Adrenal gland (tissue), 12 donors: ENCODE data around the gene FHL3. TPM values are rescaled to one million over a fixed set of nuclear protein-coding genes. Genes with fewer than 3 reads are reported as not detected.
A peak's percentile ranks its signal among the peaks of the same experiment; 100 is the strongest.

ENCODE experiments used
- DNase-seq, 7 donors: peaks; one replicate each; pipeline ENCODE4 v3.0.0-alpha.2; 2019 to 2020
- H3K27ac ChIP-seq, 5 donors: fragments of 200-600 bp; sonication (generic) in 4 of 5; 1 replicate in 3 of 5; 2 replicates in 2 of 5; pipeline versions ENCODE4 v1.5.1 to v1.8.0; 2016 to 2020; ENCODE audit warnings: mild to moderate bottlenecking in 1 of 5
- H3K27me3 ChIP-seq: fragments of 200-600 bp; 2 replicates; pipeline ENCODE4 v1.8.0; 2021
- H3K36me3 ChIP-seq, 2 donors: fragments of 200-600 bp; replicated peaks in 1 of 2; 1 replicate in 1 of 2; 2 replicates in 1 of 2; pipeline versions ENCODE4 v1.5.1 to v1.8.0; 2018 to 2022
- H3K4me1 ChIP-seq, 2 donors: fragments of 200-600 bp; replicated peaks in 1 of 2; 1 replicate in 1 of 2; 2 replicates in 1 of 2; pipeline versions ENCODE4 v1.5.1 to v1.8.0; 2018 to 2021
- H3K4me3 ChIP-seq, 4 donors: fragments of 200-600 bp; sonication (generic) in 3 of 4; one replicate each; pipeline ENCODE4 v1.5.1; 2016 to 2018
- H3K9me3 ChIP-seq, 3 donors: fragments of 200-600 bp; sonication (generic) in 1 of 3; replicated peaks in 1 of 3; 1 replicate in 2 of 3; 2 replicates in 1 of 3; pipeline versions ENCODE4 v1.5.1 to v1.8.0; 2016 to 2021
- POLR2A ChIP-seq, 2 donors: fragments of 450-650 bp; IDR thresholded peaks; one replicate each; pipeline ENCODE4 v1.6.1; 2017; ENCODE audit warnings: antibody characterized with exemption in 2 of 2, mild to moderate bottlenecking in 2 of 2, moderate library complexity in 1 of 2
- WGBS, 4 donors: extraction: QIAGEN DNeasy Blood & Tissue Kit in 2 of 4; methylation state at CpG; one replicate each; pipeline versions ENCODE4 v1.1.5 to v1.1.7; 2013 to 2017; 5-methylcytosine and 5-hydroxymethylcytosine counted together
- intact Hi-C, 2 donors: fragments of 100-400 bp; cut with DNase I; formaldehyde crosslinking; loops; one replicate each; pipeline versions ENCODE4 v1.14.1 to v1.15.0; 2022 to 2023
- polyA plus RNA-seq, 3 donors: library from polyadenylated mRNA; stranded (reverse); fragments of 200-250 nt in 2 of 3; fragments of 350-450 nt in 1 of 3; fragmentation: Illumina TruSeq in 1 of 3; extraction: RNeasy Lipid Tissue Mini Kit (QIAGEN cat#74804) in 1 of 3; gene quantifications; one replicate each; pipeline ENCODE4 v1.2.3, GENCODE V29; 2013 to 2014
- total RNA-seq, 9 donors: library from RNA; depleted of rRNA in 4 of 9; stranded (reverse); fragments of >200 nt in 4 of 9; fragments of 120-200 nt in 1 of 9; fragmentation: NEBNext Ultra II Directional in 1 of 9; extraction: Animal tissue kit (Norgen Biotek cat#: 25700) in 1 of 9; gene quantifications; one replicate each; pipeline versions ENCODE4 v1.1.0 to v1.2.4, GENCODE V29; 2013 to 2023
- TF ChIP-seq, protein P1 (sequence below), 6 experiments: fragments of 450-650 bp in 4 of 6; fragments of 200-600 bp in 2 of 6; sonication (generic) in 1 of 6; IDR thresholded peaks; 1 replicate in 5 of 6; 2 replicates in 1 of 6; pipeline versions ENCODE4 v1.5.1 to v1.8.0; 2016 to 2021; ENCODE audit warnings: antibody characterized with exemption in 6 of 6, mild to moderate bottlenecking in 2 of 6, moderate library complexity in 1 of 6
- donor health status: healthy with polysubstance abuse.
- donor health status: Bipolar disorder and iron deficiency.
- donor health status: DM: yes; HTN: yes; CAD: no.
- donor health status: DM: no; HTN: no; CAD: no.
- donor health status: DM: no; HTN: no; CAD: no.
- donor health status: DM: yes; HTN: yes; CAD: no.

FHL3 gene
- total and polyA plus RNA-seq, 12 donors: 5.8 to 47.6 (median 23.2) TPM

DNA sequence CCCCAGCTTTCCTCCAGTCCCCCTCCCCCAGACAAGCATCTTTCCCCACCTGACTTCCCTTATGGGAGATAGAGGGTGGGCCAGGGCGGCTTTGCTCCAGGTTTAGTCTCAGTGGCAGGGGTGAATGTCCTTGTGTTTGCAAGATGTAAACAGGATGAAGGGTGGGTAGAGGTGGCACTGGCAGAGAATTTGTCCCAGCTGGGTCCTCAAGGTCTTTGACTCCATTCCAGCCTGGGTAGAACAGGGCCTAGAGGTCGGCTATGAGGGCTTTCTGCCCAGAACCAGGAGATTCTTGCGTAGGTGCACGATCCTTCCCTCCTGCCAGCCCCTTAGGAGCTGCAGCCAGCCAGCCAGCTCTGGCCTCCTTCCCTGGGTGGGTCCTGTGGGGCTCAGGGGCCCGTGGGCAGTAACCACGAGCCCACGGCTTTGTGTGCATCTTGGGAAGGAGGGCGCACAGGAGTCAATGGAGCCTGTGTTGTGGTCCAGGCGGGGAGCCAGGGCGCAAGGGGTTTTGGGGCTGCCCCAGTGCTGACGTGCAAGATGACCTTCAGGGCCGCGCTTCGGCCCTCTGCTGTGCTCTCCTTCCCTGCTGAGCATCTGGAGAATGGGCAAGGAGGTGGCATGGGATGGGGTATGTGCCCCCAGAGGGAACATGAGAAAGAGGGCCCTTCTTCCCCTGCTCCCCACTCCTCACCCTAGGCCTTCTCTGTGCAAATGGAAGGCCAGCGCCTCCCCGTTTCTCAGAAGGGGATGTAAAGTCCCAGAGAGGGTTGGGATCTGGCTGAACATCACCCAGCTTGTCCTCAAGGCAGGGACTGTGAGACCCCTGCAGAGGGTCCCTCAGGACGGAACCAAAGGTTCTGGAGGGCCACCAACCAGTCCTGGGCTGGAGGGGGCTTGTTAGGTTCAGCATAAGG, 25.5 kb upstream of the FHL3 start:
- H3K4me3 ChIP-seq: no peak overlapping the region
- WGBS, 4 donors: 43 to 73% (median 48%) methylated on average over 10 to 17 of the region's 17 CpGs
- TF ChIP-seq POLR2A (IDR thresholded peaks at IDR 0.05): peak in 1 of 2 donors; percentile 39
- TF ChIP-seq, protein P1, sequence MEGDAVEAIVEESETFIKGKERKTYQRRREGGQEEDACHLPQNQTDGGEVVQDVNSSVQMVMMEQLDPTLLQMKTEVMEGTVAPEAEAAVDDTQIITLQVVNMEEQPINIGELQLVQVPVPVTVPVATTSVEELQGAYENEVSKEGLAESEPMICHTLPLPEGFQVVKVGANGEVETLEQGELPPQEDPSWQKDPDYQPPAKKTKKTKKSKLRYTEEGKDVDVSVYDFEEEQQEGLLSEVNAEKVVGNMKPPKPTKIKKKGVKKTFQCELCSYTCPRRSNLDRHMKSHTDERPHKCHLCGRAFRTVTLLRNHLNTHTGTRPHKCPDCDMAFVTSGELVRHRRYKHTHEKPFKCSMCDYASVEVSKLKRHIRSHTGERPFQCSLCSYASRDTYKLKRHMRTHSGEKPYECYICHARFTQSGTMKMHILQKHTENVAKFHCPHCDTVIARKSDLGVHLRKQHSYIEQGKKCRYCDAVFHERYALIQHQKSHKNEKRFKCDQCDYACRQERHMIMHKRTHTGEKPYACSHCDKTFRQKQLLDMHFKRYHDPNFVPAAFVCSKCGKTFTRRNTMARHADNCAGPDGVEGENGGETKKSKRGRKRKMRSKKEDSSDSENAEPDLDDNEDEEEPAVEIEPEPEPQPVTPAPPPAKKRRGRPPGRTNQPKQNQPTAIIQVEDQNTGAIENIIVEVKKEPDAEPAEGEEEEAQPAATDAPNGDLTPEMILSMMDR (IDR thresholded peaks at IDR 0.05): no peak
- intact Hi-C loops: no loop called here
- H3K36me3 ChIP-seq: peaks cover 0 to 4% of the 10 kb centered on the region in 2 donors
- H3K27ac ChIP-seq: peak overlapping the region; percentile 51 to 96 (median 89)
- no peaks in the 10 kb centered on the region for H3K27me3 ChIP-seq
- no peaks in the 10 kb centered on the region for H3K9me3 ChIP-seq
- H3K4me1 ChIP-seq: peaks cover 32 to 38% of the 10 kb centered on the region in 2 donors
- peak; percentile 77 to 92 (median 87) for DNase-seq

DNA sequence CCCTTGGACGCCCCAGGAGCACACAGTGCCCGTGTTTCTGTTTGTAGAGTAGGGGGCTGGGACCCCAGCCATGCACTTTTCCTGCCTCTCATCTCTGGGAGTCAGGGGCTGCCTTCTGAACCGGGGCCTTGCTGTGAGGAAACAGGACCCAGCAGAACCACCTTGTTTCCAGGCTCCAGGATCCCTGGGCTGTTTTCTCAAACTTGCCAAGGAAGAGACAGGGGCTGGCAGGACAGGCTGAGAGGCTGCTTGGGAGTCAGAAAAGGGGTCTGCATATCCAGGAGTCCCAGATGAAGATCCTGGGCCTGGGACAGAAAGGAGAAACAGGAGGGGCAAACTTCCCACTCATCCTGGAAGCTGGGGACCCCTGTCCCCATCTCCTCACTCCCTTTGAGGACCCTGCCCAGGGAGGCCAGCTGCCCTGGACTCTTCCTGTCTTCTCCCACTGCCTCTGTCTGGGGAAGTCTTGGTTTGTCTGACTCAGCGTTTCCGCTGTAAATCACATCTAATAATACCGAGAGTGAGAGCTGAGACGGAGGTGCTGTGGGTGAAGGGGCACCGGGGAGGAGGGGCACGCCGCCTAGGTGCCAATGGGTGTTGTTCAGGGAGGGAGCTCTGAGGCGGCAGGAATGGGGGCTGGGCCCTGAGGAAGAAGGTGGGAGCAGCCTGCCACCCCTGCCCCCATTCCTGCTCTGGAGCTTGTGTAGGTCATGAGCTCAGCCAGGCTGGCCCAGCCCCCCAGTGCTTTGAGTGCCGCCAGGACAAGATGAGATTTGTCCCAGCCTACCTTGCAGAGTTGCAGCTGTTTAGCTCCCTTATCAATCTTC, 24.6 kb upstream of the FHL3 start:
- WGBS, 4 donors: 4 to 17% (median 12%) methylated on average over 10 to 12 of the region's 12 CpGs
- intact Hi-C loops: loop anchor here (5.0 to 10.0 kb wide), 3 partner anchors 555 to 805 kb away; no protein-coding TSS in a partner anchor
- H3K36me3 ChIP-seq: peaks cover 0 to 14% of the 10 kb centered on the region in 2 donors
- H3K4me1 ChIP-seq: peaks cover 32 to 38% of the 10 kb centered on the region in 2 donors
- H3K4me3 ChIP-seq: peak overlapping the region in 1 of 4 donors; percentile 41
- no peaks in the 10 kb centered on the region for H3K9me3 ChIP-seq
- DNase-seq: peak; percentile 81 to 91 (median 87)
- H3K27ac ChIP-seq: peak overlapping the region; percentile 77 to 96 (median 89)
- no peaks in the 10 kb centered on the region for H3K27me3 ChIP-seq
- TF ChIP-seq, protein P1 (IDR thresholded peaks at IDR 0.05): no peak
- peak in 1 of 2 donors; percentile 81 for TF ChIP-seq POLR2A (IDR thresholded peaks at IDR 0.05)

DNA sequence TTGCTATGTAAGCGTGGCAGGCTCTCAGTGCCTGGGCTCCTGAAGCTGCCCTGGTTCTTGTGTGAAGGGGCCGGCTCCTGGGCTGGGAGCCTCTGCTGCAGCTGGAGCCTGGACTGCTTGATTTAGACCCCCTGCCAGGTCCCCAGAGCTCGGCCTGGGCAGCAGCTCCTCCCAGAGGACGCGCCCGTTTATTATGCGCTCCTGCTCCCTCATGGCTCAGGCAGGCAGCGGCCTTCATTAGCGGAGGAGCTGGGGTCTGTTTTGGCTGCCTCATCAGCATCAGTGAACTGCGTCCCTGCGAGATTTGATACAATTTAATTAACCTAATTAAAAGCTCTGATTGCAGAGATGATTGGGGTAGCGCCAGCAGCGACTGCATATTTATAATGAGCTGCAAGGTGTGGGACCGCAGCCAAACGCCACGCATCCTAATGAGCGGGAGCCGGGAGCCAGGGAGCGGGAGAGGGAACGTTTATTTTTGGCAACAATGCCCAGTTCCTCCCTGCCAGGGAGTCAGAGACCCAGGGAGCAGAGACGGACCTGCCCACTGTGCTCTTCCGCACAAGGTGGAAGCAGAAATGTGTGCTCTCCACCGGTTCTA, 23.9 kb upstream of the FHL3 start:
- H3K4me1 ChIP-seq: peaks cover 32 to 38% of the 10 kb centered on the region in 2 donors
- WGBS, 4 donors: 19 to 28% (median 24%) methylated on average over 11 to 23 of the region's 23 CpGs
- no peaks in the 10 kb centered on the region for H3K27me3 ChIP-seq
- peaks cover 0 to 19% of the 10 kb centered on the region in 2 donors for H3K36me3 ChIP-seq
- intact Hi-C loops: loop anchor here (5.0 to 10.0 kb wide), 3 partner anchors 556 to 806 kb away; no protein-coding TSS in a partner anchor
- H3K27ac ChIP-seq: peak overlapping the region; percentile 77 to 96 (median 89)
- H3K4me3 ChIP-seq: peak overlapping the region in 1 of 4 donors; percentile 3
- peak in 6 of 7 donors; percentile 55 to 75 (median 62) for DNase-seq
- TF ChIP-seq, protein P1 (IDR thresholded peaks at IDR 0.05): no peak
- no peak for TF ChIP-seq POLR2A (IDR thresholded peaks at IDR 0.05)
- no peaks in the 10 kb centered on the region for H3K9me3 ChIP-seq
